C4-2B (cell line): ENCODE results near the gene GLYATL2.
A peak's percentile ranks its signal among the peaks of the same experiment; 100 is the strongest.

Source experiments
- H3K27ac ChIP-seq: fragments of 450-650 bp; 2 replicates; pipeline ENCODE4 v1.5.1; 2017
- ZFX ChIP-seq: fragments of 450-650 bp; IDR thresholded peaks from 2 replicates; pipeline ENCODE4 v1.6.1; 2017
- TF ChIP-seq, protein P1 (sequence below): fragments of 450-650 bp; conservative IDR thresholded peaks from 2 replicates; pipeline ENCODE4 v1.5.1; 2017; ENCODE audit warnings: mild to moderate bottlenecking

GLYATL2 gene

DNA sequence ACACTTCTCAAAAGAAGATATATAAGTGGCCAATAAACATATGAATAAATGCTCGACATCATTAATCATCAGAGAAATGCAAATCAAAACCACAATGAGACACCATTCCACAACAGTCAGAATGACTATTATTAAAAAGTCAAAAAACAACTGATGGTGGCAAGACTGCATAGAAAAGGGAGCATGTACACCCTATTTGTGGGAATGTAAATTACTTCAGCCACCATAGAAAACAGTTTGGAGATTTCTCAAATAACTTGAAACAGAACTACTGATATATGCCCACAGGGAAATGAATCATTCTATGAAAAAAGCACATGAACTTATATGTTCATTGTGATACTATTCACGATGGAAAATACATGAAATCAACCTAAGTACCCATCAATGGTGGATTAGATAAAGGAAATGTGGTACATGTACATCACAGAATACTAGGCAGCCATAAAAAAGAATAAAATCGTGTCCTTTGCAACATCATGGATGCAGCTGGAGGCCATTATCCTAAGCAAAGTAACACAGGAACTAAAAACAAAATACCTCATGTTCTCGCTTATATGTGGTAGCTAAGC is 42.4 kb downstream of the GLYATL2 start:
- TF ChIP-seq, protein P1, sequence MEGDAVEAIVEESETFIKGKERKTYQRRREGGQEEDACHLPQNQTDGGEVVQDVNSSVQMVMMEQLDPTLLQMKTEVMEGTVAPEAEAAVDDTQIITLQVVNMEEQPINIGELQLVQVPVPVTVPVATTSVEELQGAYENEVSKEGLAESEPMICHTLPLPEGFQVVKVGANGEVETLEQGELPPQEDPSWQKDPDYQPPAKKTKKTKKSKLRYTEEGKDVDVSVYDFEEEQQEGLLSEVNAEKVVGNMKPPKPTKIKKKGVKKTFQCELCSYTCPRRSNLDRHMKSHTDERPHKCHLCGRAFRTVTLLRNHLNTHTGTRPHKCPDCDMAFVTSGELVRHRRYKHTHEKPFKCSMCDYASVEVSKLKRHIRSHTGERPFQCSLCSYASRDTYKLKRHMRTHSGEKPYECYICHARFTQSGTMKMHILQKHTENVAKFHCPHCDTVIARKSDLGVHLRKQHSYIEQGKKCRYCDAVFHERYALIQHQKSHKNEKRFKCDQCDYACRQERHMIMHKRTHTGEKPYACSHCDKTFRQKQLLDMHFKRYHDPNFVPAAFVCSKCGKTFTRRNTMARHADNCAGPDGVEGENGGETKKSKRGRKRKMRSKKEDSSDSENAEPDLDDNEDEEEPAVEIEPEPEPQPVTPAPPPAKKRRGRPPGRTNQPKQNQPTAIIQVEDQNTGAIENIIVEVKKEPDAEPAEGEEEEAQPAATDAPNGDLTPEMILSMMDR, result no peak
- no peak for TF ChIP-seq ZFX
- no peak overlapping the region for H3K27ac ChIP-seq

DNA sequence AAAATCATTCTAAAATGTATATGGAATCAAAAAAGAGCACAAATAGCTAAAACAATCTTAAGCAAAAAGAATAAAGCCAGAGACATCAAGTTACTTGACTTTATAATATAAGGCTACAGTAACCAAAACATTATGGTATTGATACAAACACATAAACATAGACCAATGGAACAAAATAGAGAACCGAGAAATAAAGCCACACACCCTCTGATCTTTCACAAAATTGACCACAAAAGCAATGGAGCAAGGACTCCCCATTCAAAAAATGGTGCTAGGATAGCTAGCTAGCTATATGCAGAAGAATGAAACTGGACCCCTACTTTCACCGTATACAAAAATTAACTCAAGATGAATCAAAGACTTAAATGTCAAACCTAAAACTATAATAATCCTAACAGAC is 43.2 kb downstream of the GLYATL2 start:
- no peak for TF ChIP-seq ZFX
- TF ChIP-seq, protein P1, result no peak
- no peak overlapping the region for H3K27ac ChIP-seq

DNA sequence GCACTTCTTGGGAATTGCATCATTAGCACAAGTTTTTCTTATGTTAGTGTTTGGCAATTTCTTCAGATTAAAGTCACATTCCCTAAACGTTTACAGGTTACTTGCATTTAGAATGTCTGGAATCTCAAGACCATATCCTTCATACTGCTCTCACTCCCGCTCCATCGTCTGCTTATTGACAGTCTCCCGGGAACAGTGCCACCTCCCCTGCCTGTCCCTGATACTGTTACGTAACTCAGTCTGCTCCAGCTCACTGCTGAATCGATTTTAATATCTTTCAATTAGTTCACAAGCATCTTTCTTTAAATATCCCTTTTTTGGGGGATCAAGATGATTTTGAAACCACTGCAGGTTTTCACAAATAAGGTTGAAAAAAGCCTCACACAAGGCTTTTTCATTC is 48.2 kb downstream of the GLYATL2 start:
- H3K27ac ChIP-seq, result no peak overlapping the region
- no peak for TF ChIP-seq ZFX
- TF ChIP-seq, protein P1, result no peak

DNA sequence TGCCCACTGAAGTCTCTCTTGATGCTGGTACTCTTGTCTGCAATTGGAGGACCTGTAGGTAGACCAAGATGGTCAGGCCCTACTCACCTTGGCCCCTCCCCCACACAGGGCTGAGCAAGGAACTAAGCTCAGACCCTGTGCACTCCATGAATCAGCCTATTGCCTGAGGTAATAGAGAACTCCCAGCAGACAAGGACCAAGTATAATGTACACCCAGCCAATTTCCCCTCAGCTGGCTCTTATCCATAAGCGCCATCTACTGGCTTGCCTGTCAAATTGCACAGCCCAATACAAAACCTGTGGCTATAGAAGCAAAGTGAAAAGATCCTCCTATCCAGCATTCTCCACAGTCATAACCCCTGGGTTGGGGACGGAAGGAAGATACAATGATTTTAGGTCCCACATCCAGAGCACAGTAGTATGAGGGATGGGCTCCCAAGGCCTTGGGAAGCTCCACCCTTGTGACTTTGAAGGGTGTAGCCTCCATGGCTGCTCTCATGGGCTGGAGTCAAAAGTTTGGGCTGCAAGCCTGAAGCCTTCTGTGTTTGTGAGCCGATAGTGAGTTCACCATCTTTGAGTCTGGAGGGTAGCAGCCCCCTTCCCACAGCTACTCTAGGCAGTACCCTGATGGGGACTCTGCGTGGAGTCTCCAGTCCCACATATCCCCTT is 56.0 kb downstream of the GLYATL2 start:
- TF ChIP-seq ZFX, result no peak
- TF ChIP-seq, protein P1, result peak; percentile 94
- H3K27ac ChIP-seq, result peak overlapping the region; percentile 1; the same call in 1 of the 2 replicates

DNA sequence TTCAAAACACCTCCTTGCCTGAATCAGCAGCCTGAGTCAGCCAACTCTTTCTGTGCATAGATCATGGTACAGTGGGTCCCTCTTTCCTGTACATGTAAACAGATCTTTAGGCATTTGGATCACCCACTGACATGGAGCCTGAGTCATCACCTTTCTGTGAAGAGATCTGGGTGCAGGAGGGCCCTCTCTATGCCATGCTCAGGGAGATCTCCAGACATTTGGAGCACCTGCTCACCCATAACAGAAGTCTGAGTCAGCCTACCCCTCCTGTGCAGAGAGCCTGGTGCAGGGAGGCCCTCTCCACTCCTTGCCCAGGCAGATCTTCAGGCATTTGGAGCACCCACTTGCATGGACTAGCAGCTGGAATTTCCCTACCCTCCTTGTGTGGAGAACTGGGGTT is 56.6 kb downstream of the GLYATL2 start:
- TF ChIP-seq ZFX, result no peak
- peak overlapping the region; percentile 1; the same call in 1 of the 2 replicates for H3K27ac ChIP-seq

DNA sequence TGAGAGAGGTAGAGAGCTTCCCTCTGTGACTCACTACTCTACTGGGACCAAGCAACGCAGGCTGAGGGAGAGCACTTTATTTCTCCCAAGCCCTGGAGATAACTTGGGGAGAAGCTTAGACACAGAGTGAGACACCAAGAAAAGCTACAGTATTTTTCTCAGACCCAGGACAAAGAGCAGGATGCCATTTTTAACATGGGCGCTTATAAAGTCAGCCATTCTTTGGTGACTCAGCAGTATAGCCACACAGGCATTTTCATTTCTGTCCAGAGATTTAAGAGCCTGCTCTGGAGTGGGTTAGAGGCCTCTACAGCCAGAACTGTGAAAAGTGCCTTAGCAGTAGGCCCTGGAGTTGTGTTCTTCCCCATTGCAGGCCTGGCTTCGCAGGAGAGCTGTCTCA is 57.8 kb downstream of the GLYATL2 start:
- TF ChIP-seq, protein P1, result no peak
- TF ChIP-seq ZFX, result no peak
- no peak overlapping the region for H3K27ac ChIP-seq

DNA sequence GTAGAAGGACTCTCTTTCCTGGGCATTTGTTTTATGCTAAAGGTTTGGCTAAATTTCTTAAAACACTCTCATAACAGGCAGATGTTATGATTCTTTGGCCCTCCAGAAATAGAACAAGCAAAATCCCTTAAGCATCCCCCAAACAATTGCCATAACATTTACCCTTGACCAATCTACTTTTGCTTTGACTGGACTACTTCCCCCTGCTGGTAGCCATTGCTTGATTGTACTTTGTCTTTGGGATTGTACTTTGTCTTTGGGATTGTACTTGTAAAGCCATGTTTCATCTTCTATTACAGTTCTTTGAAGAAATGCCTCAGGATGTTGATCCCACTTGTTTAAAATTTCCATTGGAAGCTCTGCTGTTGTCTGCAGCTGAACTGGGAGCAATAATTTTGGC is 59.5 kb downstream of the GLYATL2 start:
- no peak overlapping the region for H3K27ac ChIP-seq
- TF ChIP-seq ZFX, result no peak
- TF ChIP-seq, protein P1, result peak; percentile 32
